SIG-M5 treated with dmso at 0.1 percent for 504 hours (cell line): ENCODE data around the gene ABCC3.

Experiments used
- DNase-seq: peaks from one replicate; lab custom pipeline; 2025; ENCODE audit not compliant: unreplicated experiment; lab: John Stamatoyannopoulos, UW

ABCC3 gene

DNA sequence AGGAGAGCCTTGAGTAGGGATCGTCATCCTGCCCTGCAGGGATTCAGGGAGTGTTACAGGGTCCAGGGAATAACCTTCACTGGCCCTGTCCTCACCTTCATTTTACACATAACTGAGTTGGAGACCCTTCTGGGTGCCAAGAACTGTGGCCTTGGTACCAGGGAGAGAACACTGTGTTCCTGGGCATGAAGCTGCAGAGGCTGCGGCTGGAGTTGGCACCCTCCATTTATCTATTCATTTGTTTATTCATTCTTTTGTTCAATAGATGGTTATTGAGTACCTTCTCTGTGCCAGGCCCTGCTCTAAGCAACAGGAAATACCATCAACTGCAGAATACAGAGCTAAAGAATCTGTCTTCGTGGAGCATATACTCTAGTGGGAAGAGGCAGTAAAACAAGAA, 6.7 kb downstream of the ABCC3 start:
- no peak for DNase-seq

GRCh38 chr17:50642071-50642721, 7.5 kb downstream of the ABCC3 start:
- no peak for DNase-seq

- DNase-seq = no peak
Observed at GRCh38 chr17:50642722-50643656, 8.3 kb downstream of the ABCC3 start.

DNA sequence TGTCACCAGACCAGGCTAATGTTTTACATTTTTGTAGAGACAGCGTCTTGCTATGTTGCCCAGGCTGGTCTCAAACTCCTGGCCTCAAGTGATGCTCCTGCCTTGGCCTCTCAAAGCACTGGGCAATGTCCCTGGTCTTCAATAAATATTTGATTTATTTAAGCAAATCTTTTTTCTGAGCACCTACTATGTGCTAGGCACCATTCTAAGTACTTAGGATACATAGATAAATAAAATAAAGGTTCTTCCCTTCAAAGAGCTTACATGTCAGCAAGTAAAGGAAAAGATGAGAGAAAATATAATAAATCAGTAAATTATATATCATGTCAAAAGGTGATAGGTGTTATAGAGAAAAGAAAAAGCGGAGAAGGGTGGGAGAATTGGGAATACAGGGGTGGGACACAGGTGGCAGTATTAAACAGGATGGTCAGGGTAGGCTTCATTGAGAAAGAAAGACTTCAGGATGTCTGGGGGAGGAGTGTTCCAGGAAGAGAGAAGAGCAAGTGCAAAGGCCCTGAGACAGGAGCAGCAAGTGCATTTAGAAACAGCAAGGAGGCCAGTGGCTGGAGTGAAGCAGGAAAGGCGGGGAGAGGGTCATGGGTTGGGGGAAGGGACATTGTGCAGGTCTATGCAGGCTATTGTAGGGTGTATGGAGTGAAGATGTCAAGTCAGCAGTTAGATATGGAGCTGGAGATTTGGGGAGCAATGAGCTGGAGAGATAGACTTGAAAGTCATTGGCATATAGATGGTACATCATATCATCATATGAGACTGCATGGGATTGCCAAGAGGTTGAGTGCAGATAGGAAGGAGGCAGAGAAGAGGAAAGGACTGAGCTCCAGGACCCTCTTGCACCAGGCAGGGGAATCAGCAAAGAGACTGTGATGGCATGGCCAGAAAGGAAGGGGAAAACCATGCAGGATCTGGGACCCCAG, 11.3 kb downstream of the ABCC3 start:
- DNase-seq = no peak

GRCh38 chr17:50647187-50647586, 12.5 kb downstream of the ABCC3 start:
- DNase-seq = no peak

GRCh38 chr17:50649042-50649908, 14.6 kb downstream of the ABCC3 start:
- DNase-seq = no peak

DNA sequence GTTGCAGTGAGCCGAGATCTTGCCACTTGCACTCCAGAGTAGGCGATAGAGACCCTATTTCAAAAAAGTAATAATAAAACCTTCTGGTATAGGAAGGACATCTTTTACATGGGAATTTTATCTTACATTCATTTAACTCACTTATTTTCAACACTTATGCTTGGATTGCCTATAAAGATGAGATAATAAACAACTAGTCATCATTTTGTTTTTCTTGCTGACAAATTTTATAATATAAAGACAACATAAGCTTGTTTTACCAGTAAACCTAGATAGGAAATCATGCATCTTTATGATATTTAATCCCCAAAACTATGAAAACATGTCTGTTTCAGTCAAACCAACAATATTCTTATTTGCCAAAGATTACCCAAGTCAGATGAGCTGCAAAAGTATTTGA, 17.0 kb downstream of the ABCC3 start:
- DNase-seq = no peak

GRCh38 chr17:50653738-50654137, 19.1 kb downstream of the ABCC3 start:
- no peak for DNase-seq

GRCh38 chr17:50656509-50656908, 21.8 kb downstream of the ABCC3 start:
- DNase-seq = no peak

DNA sequence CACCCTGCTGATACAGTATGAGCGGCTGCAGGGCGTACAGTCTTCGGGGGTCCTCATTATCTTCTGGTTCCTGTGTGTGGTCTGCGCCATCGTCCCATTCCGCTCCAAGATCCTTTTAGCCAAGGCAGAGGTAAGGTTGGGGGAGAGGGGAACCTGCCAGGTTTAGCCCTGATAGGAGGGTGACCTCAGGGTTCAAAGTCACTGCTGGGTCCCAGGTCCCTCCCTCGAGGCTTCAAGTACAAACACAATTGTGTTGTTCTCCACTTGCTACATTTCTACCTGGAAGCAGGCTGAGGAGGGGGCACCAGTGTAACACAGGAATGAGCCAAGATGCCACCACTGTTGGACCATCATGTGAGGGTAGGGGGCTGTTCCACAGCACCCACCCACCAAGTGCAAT, 22.4 kb downstream of the ABCC3 start:
- no peak for DNase-seq

- no peak for DNase-seq
Observed at GRCh38 chr17:50657627-50658026, 22.9 kb downstream of the ABCC3 start.

- DNase-seq = no peak
Observed at GRCh38 chr17:50658616-50659015, 23.9 kb downstream of the ABCC3 start.

- no peak for DNase-seq
Observed at GRCh38 chr17:50659179-50659578, 24.5 kb downstream of the ABCC3 start.

- peak; percentile 29 for DNase-seq
Observed at GRCh38 chr17:50660042-50660886, 25.6 kb downstream of the ABCC3 start.

GRCh38 chr17:50660887-50661345, 26.2 kb downstream of the ABCC3 start:
- DNase-seq = no peak

DNA sequence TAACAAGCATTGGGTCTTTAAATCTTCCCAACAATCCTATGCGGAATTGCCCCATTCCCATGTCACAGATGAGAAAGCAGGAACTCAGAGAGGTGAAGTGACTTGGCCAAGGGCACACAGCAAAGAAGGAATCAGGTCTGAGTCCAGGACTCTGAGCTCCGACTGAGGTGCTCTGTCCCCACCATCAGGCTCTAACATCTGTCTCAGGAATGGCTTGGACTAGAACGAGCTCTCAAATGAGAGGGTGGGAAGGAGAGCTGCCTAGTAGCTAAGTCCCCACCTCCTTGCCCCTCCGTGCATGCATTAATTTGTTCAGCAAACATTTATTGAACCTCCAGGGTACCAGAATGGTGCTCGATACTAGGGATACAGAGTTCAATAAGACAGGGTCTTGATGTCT, 26.7 kb downstream of the ABCC3 start:
- DNase-seq = no peak

GRCh38 chr17:50661795-50662391, 27.2 kb downstream of the ABCC3 start:
- peak; percentile 68 for DNase-seq

DNA sequence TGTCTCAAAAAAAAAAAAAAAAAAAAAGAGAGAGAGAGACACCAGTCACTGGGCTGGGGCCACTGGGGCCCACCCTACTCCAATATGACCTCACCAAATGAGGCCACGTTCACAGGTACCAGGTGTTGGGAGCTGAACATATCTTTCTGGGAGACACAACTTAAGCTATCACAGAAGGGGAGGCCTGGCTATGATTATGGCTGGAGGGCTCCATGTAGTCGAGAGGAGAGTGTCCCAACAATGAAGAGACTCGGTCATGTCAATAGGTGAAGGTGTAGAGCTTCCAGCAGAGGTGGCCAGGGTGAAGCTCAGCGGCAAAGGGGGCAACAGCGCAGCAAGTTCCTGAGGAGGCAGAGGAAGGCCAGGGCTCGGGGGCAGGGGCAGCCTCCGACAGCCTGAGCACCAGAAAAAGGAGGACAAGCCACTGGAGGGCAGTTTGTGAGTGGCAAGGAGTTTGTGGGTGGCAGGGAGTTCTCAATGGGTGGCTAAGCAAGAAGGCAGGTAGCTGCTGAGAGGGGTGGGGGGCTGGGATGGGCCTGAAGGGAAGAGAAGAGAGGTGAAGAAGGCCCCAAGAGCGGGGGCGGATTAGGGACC, 28.0 kb downstream of the ABCC3 start:
- no peak for DNase-seq
